Mucosa of gallbladder (tissue), 1 donor: ENCODE results near the gene RAB40A. TPM values are rescaled to one million over a fixed set of nuclear protein-coding genes. Genes with fewer than 3 reads are reported as not detected.

ENCODE experiments used
- DNase-seq: peaks from one replicate; pipeline ENCODE4 v3.0.0-alpha.2; 2020; ENCODE audit warnings: low spot score
- total RNA-seq: library from RNA; stranded (reverse); gene quantifications from one replicate; pipeline ENCODE4 v1.2.1, GENCODE V29; 2021
- donor health status: DM: no; HTN: no; CAD: no.

The RAB40A gene
- total RNA-seq = 0.92 TPM

- no peak for DNase-seq
These were observed at the start of gene RAB40A for GRCh38 chrX:103519389-103519788. TSS of gene RAB40A (minus strand) at chrX:103519489. CDS start at chrX:103500756, 18,733 bp downstream.

- no peak for DNase-seq
These were observed 46.5 kb upstream of the RAB40A start for GRCh38 chrX:103565752-103566151.

- DNase-seq = no peak
These were observed 45.9 kb upstream of the RAB40A start for GRCh38 chrX:103565197-103565596.

- DNase-seq = no peak
These were observed 43.5 kb upstream of the RAB40A start for GRCh38 chrX:103562801-103563200.

- no peak for DNase-seq
These were observed 41.0 kb upstream of the RAB40A start for GRCh38 chrX:103560256-103560655.

- no peak for DNase-seq
These were observed 37.8 kb upstream of the RAB40A start for GRCh38 chrX:103556963-103557612.

GRCh38 chrX:103554687-103555424 is 35.6 kb upstream of the RAB40A start:
- peak; percentile 64 for DNase-seq

- no peak for DNase-seq
These were observed 32.9 kb upstream of the RAB40A start for GRCh38 chrX:103552236-103552635.

- DNase-seq = no peak
These were observed 31.2 kb upstream of the RAB40A start for GRCh38 chrX:103550415-103551051.

- no peak for DNase-seq
These were observed 30.6 kb upstream of the RAB40A start for GRCh38 chrX:103549916-103550315.

- no peak for DNase-seq
These were observed 20.9 kb upstream of the RAB40A start for GRCh38 chrX:103540145-103540544.

GRCh38 chrX:103539695-103540094 is 20.4 kb upstream of the RAB40A start:
- DNase-seq = no peak

GRCh38 chrX:103538728-103539127 is 19.4 kb upstream of the RAB40A start:
- DNase-seq = no peak

- DNase-seq = no peak
These were observed 18.6 kb upstream of the RAB40A start for GRCh38 chrX:103537871-103538387.

- DNase-seq = no peak
These were observed 17.4 kb upstream of the RAB40A start for GRCh38 chrX:103536732-103537131.

GRCh38 chrX:103536071-103536470 is 16.8 kb upstream of the RAB40A start:
- DNase-seq = no peak

- DNase-seq = no peak
These were observed 15.9 kb upstream of the RAB40A start for GRCh38 chrX:103535206-103535605.

- peak; percentile 84 for DNase-seq
These were observed 14.4 kb upstream of the RAB40A start for GRCh38 chrX:103533511-103534216.

- DNase-seq = no peak
These were observed 11.7 kb upstream of the RAB40A start for GRCh38 chrX:103531002-103531401.

GRCh38 chrX:103530545-103530944 is 11.3 kb upstream of the RAB40A start:
- DNase-seq = no peak

- no peak for DNase-seq
These were observed 10.3 kb upstream of the RAB40A start for GRCh38 chrX:103529550-103529949.

GRCh38 chrX:103524747-103525146 is 5.5 kb upstream of the RAB40A start:
- no peak for DNase-seq
